Neuron (in vitro differentiated cells): ENCODE data around the gene ASGR1.

Source experiments
- H2AFZ ChIP-seq: one replicate; pipeline ENCODE4 v1.6.1; 2013; ENCODE audit warnings: low read depth, mild to moderate bottlenecking, inconsistent platforms, low read length, moderate library complexity
- H3K27me3 ChIP-seq: one replicate; pipeline ENCODE4 v1.6.1; 2013; ENCODE audit warnings: low read length; ENCODE audit not compliant: insufficient read depth
- H3K36me3 ChIP-seq: one replicate; pipeline ENCODE4 v1.6.1; 2013; ENCODE audit warnings: low read length; ENCODE audit not compliant: insufficient read depth
- H3K4me1 ChIP-seq: one replicate; pipeline ENCODE4 v1.6.1; 2013; ENCODE audit warnings: low read length; ENCODE audit not compliant: insufficient read depth
- H3K4me3 ChIP-seq: 2 replicates; pipeline ENCODE4 v1.5.1; 2013; ENCODE audit warnings: mild to moderate bottlenecking, low read length, moderate library complexity
- H3K9me3 ChIP-seq: one replicate; pipeline ENCODE4 v1.6.1; 2013; ENCODE audit warnings: low read length

The ASGR1 gene

GRCh38 chr17:7144213-7144612 lies 35.0 kb downstream of the ASGR1 start:
- Histone ChIP-seq H3K9me3 (no peaks in the 10 kb centered on the region), H3K4me1 (peaks cover 24% of the 10 kb centered on the region), H3K36me3 (no peaks in the 10 kb centered on the region), H3K4me3 (no peak overlapping the region), H3K27me3 (no peaks in the 10 kb centered on the region), H2AFZ (no peak overlapping the region)

GRCh38 chr17:7141824-7142223 lies 37.3 kb downstream of the ASGR1 start:
- H2AFZ ChIP-seq, result no peak overlapping the region
- H3K27me3 ChIP-seq, result no peaks in the 10 kb centered on the region
- no peak overlapping the region for H3K4me3 ChIP-seq
- H3K36me3 ChIP-seq, result no peaks in the 10 kb centered on the region
- H3K4me1 ChIP-seq, result peaks cover 31% of the 10 kb centered on the region
- no peaks in the 10 kb centered on the region for H3K9me3 ChIP-seq

GRCh38 chr17:7139400-7139799 lies 39.8 kb downstream of the ASGR1 start:
- Histone ChIP-seq H3K4me3 (no peak overlapping the region), H2AFZ (no peak overlapping the region), H3K9me3 (no peaks in the 10 kb centered on the region), H3K27me3 (no peaks in the 10 kb centered on the region), H3K4me1 (peaks cover 14% of the 10 kb centered on the region), H3K36me3 (no peaks in the 10 kb centered on the region)

DNA sequence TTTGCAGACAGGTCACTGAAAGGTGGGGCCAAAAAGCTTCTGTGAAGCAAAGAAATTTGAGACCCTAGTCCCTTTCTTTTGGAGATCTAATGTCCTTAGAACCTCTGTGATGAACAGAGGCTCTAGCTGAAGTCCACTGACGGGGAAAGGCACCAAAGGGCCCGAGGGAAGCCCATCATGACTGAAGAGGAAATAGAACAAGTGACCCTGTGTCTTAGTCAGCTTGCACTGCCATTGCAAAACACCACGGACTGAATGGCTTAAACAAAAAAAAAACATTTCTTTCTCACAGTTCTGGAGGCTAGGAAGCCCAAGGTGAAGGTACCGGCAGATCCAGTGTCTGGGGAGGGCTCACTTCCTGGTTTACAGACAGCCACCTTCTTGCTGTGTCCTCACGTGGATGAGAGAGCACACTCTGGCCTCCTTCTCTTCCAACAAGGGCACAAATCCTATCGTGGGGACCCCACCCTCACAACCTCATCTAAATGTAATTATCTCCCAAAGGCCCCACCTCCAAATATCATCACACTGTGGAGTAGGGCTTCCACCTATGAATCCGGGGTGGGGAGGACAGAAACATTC lies 40.3 kb downstream of the ASGR1 start:
- Histone ChIP-seq H3K27me3 (no peaks in the 10 kb centered on the region), H3K36me3 (no peaks in the 10 kb centered on the region), H3K4me3 (no peak overlapping the region)

DNA sequence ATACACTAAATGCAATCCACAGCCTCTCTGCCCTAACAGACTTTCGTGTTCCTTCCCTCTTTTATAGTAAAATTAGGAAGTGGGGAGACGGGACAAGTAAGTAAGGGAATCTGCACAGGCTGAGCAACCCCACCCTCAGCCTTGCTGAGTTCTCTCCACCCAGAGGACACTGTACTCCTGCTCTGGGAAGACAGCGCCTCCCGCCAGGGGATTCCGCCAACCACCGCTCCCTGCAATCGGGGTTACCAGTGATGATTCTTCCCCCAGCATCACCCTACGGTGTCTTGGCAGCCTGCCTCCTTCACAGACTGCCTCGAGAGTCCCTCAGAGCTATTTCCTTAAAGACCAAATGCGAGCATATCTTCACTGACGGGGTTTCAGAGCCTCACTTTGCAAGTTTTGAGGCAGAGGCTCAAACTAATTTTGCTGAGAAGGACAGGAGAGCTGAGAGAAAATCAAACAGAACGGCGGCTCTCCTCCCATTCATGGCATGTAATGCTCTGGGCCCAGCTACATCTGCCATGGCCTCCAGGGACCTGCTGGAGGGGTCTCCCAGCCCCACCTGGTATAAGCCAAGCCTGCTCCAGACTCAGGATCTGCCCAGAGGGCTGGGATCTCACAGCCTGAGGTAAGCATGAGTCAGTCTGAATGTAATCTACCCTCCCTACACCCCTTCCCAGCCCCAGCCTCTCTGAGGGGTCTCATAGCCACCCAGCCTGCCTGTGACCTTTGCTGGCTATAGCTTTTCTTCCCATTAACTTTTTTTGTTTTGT lies 41.8 kb downstream of the ASGR1 start:
- Histone ChIP-seq H2AFZ (no peak overlapping the region), H3K4me3 (no peak overlapping the region), H3K36me3 (no peaks in the 10 kb centered on the region), H3K9me3 (peaks cover 4% of the 10 kb centered on the region), H3K4me1 (peaks cover 17% of the 10 kb centered on the region), H3K27me3 (no peaks in the 10 kb centered on the region)

More for the DNA sequence above, 40.3 kb downstream of the ASGR1 start:
- Histone ChIP-seq H3K4me1 (peaks cover 11% of the 10 kb centered on the region), H2AFZ (no peak overlapping the region), H3K9me3 (no peaks in the 10 kb centered on the region)

GRCh38 chr17:7136266-7136877 lies 42.8 kb downstream of the ASGR1 start:
- Histone ChIP-seq H3K9me3 (peaks cover 4% of the 10 kb centered on the region), H3K27me3 (no peaks in the 10 kb centered on the region), H2AFZ (no peak overlapping the region), H3K4me3 (no peak overlapping the region), H3K4me1 (peaks cover 22% of the 10 kb centered on the region), H3K36me3 (no peaks in the 10 kb centered on the region)

GRCh38 chr17:7133916-7134315 lies 45.3 kb downstream of the ASGR1 start:
- H3K4me3 ChIP-seq, result no peak overlapping the region

GRCh38 chr17:7133424-7133823 lies 45.7 kb downstream of the ASGR1 start:
- H3K9me3 ChIP-seq, result peaks cover 4% of the 10 kb centered on the region
- H3K4me1 ChIP-seq, result peaks cover 19% of the 10 kb centered on the region
- no peak overlapping the region for H3K4me3 ChIP-seq
- H3K27me3 ChIP-seq, result no peaks in the 10 kb centered on the region
- no peaks in the 10 kb centered on the region for H3K36me3 ChIP-seq
- H2AFZ ChIP-seq, result no peak overlapping the region

More at GRCh38 chr17:7133916-7134315, 45.3 kb downstream of the ASGR1 start:
- Histone ChIP-seq H2AFZ (no peak overlapping the region), H3K4me1 (peaks cover 19% of the 10 kb centered on the region), H3K9me3 (peaks cover 4% of the 10 kb centered on the region), H3K36me3 (no peaks in the 10 kb centered on the region), H3K27me3 (no peaks in the 10 kb centered on the region)

DNA sequence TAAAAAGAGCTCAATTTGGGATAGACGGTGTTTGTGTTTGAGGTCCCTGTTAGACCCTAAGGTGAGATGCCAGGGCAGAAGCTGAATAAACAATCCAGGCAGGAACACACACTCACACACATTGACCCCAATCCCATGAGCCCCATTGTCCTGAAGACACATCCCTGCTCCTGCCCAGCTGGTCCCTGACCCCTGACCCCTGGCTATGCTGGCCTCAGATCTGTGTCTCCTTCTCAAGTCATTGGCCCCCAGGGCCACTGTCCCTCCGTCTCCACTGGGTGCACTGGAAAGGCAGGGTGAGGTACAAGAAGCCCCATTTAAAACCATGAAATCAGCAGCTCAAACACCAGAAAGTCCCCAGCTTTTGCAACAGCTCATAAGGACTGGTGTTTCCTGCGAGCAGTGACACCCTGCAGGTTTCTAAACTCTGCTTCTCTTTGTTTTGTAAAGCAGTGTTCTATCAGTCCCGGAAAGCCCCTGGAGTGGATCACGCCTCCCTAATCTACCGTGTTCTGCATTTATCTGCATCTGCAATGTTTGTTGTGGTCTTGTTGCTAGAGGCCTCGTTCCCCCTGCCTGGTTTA lies 46.6 kb downstream of the ASGR1 start:
- no peaks in the 10 kb centered on the region for H3K27me3 ChIP-seq
- H3K4me3 ChIP-seq, result no peak overlapping the region
- no peak overlapping the region for H2AFZ ChIP-seq
- H3K4me1 ChIP-seq, result peaks cover 19% of the 10 kb centered on the region
- H3K36me3 ChIP-seq, result no peaks in the 10 kb centered on the region
- peaks cover 4% of the 10 kb centered on the region for H3K9me3 ChIP-seq

DNA sequence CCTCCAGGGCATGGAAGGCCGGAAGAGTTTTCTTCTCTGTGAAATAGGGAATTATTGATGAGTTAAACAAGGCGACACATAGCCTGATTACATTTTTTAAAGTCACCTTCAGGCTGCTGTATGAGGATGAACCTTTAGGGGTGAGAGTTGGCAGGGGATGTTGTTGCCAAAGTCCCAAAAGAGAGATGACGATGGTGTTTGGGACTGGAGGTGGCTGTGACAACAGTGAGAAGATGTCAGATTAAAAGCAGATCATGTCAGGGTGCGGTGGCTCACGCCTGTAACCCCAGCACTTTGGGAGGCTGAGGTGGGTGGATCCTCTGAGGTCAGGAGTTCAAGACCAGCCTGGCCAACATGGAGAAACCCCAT lies 47.8 kb downstream of the ASGR1 start:
- Histone ChIP-seq H3K9me3 (peaks cover 4% of the 10 kb centered on the region), H3K36me3 (no peaks in the 10 kb centered on the region), H2AFZ (no peak overlapping the region), H3K27me3 (no peaks in the 10 kb centered on the region), H3K4me1 (peaks cover 12% of the 10 kb centered on the region), H3K4me3 (no peak overlapping the region)

DNA sequence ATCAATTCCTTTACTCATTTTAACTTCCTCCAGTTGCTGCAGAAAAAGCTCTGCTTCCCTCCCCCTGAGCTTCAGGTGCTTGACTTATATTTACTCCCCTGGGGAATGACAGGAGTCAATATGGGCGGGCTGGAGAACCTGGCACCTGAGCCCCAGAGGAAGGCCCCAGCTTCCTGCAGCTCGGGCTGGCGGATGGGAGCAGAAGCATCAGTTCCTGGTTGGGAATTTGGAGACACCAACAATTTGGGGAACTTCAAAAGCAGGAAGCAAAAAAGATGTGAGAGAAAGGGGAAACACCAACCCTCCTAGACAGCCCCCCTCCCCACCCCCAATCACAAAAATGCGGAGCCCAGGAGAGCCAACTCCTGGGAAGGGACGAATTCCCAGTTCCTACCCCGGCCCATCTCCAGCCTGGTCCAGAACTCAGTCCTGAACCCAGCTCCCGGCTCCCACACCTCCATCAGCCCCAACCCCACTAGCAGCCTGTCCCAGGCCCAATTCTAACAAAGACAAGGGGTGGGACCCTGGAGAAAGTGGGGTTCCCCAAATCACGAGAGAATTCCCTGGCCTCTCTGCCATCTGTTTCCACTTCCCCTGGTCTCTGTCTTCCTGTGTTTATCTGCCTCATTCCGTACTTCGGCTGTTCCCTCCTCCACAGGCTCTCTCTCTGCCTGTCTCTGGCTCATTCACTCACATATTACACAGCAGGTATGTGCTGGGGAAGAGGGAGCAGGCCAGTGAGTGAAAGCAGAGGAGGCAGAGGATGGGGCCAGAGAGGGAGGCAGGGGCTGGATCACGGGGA lies 48.3 kb downstream of the ASGR1 start:
- peaks cover 4% of the 10 kb centered on the region for H3K9me3 ChIP-seq

GRCh38 chr17:7129311-7129710 lies 49.9 kb downstream of the ASGR1 start:
- H3K9me3 ChIP-seq, result peaks cover 4% of the 10 kb centered on the region
- H3K36me3 ChIP-seq, result no peaks in the 10 kb centered on the region
- H3K4me1 ChIP-seq, result peaks cover 12% of the 10 kb centered on the region
- no peak overlapping the region for H3K4me3 ChIP-seq
- H2AFZ ChIP-seq, result no peak overlapping the region
- H3K27me3 ChIP-seq, result no peaks in the 10 kb centered on the region

More for the DNA sequence above, 48.3 kb downstream of the ASGR1 start:
- H2AFZ ChIP-seq, result no peak overlapping the region
- H3K27me3 ChIP-seq, result no peaks in the 10 kb centered on the region
- H3K4me3 ChIP-seq, result no peak overlapping the region
- H3K4me1 ChIP-seq, result peaks cover 12% of the 10 kb centered on the region
- no peaks in the 10 kb centered on the region for H3K36me3 ChIP-seq
